ENCODE data around the gene CDHR4.
A peak's percentile ranks its signal among the peaks of the same experiment; 100 is the strongest.
"Not testable (repeated sequence)": the region's sequence is repeated elsewhere in the genome, so short reads cannot be mapped to it uniquely, and the experiment has no call there.

Gene CDHR4

DNA sequence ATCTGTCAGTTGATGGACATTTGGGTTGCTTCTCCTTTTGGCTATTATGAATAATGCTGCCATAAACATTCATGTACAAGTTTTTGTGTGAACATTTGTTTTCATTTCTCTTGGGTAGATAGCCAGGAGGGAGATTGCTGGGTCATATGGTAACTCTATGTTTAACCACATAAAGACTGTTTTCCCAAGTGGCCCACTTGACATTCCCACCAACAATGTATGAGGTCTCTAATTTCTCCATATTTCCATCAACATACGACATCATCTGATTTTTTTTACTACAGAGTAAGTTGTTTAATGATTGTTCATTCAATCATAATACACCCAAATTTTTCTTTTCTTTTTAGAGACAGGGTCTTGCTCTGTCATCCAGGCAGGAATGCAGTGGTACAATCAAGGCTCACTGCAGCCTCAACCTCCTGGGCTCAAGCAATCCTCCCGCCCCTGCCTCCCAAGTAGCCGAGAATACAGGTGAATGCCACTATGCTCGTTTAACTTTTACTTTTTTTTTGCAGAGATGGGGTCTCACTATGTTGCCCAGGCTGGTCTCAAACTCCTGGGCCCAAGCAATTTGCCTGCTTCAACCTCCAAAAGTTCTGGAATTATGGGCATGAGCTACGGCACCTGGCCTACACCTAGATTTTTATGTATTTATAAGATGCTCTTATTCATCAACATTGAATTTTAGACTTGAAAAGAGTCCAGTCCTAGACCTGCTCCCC lies 20.2 kb downstream of the CDHR4 start:
- no peaks in the 10 kb centered on the region for H3K9me3 Mint-ChIP-seq
- H3K4me1 Mint-ChIP-seq, result peaks cover 43% of the 10 kb centered on the region
- H3K27ac Mint-ChIP-seq, result no peak overlapping the region
- peaks cover 30% of the 10 kb centered on the region for H3K36me3 Mint-ChIP-seq (ENCODE audit: low read depth)
- DNase-seq, result no peak
- H3K27me3 Mint-ChIP-seq, result no peaks in the 10 kb centered on the region
- ATAC-seq, result no peak
- H3K4me3 Mint-ChIP-seq, result no peak overlapping the region

DNA sequence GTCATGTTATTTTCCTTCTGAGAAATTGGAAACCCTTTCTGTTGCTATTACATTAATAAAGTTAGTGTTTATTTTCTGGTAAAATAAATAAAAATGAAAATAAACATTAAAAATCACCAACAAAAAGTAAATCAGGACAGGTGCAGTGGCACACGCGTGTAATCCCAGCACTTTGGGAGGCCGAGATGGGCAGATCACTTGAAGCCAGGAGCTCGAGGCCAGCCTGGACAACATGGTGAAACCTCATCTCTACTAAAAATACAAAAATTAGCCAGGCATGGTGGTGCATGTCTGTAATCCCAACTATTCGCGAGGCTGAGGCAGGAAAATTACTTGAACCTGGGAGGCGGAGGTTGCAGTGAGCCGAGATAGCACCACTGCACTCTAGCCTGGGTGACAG lies 23.6 kb downstream of the CDHR4 start:
- not testable (repeated sequence) for DNase-seq, H3K9me3 Mint-ChIP-seq, H3K27me3 Mint-ChIP-seq, H3K27ac Mint-ChIP-seq, H3K4me3 Mint-ChIP-seq, ATAC-seq
- peaks cover 22% of the 10 kb centered on the region for H3K36me3 Mint-ChIP-seq (ENCODE audit: low read depth)
- H3K4me1 Mint-ChIP-seq, result peaks cover 29% of the 10 kb centered on the region

DNA sequence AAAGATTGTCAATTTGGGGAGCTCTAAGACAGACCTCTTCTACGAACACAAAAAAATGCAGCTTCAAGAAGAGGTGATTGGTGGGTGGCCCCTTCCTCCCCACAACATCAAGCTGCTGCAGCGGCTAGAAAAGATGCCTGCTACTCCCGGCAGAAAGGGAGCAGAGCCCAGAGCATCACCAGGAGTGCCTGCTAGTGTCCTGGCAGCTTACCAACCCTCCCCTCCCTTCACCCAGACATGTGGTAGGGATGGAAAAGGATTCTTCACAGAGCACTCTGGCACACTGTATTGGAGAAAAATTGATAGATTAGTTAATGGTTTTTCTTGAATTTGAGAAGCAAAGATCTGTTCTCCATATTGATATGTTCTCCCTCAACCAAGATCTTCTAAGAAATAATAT lies 24.1 kb downstream of the CDHR4 start:
- H3K4me3 Mint-ChIP-seq, result no peak overlapping the region
- H3K27ac Mint-ChIP-seq, result no peak overlapping the region
- DNase-seq (no peak), ATAC-seq (no peak)
- no peaks in the 10 kb centered on the region for H3K27me3 Mint-ChIP-seq
- H3K9me3 Mint-ChIP-seq, result no peaks in the 10 kb centered on the region
- peaks cover 26% of the 10 kb centered on the region for H3K4me1 Mint-ChIP-seq
- peaks cover 22% of the 10 kb centered on the region for H3K36me3 Mint-ChIP-seq (ENCODE audit: low read depth)

DNA sequence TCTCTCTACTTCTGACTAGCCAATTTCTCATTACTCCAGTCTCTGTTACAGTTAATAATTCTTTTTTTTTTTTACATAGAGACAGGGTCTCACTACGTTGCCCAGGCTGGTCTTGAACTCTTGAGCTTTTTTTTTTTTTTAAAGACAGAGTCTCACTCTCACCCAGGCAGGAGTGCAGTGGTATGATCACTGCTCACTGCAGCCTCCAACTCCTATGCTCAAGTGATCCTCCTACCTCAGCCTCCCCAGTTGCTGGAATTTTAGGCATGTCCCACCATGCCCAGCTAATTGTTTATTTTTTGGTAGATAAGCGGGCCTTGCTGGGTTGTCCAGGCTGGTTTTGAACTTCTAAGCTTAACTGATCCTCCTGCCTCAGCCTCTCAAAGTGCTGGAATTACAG lies 27.0 kb downstream of the CDHR4 start:
- ATAC-seq, result no peak
- H3K9me3 Mint-ChIP-seq, result no peaks in the 10 kb centered on the region
- H3K4me3 Mint-ChIP-seq, result no peak overlapping the region
- no peaks in the 10 kb centered on the region for H3K27me3 Mint-ChIP-seq
- H3K36me3 Mint-ChIP-seq (ENCODE audit: low read depth), result peaks cover 16% of the 10 kb centered on the region
- H3K27ac Mint-ChIP-seq, result no peak overlapping the region
- peaks cover 28% of the 10 kb centered on the region for H3K4me1 Mint-ChIP-seq
- DNase-seq, result no peak

DNA sequence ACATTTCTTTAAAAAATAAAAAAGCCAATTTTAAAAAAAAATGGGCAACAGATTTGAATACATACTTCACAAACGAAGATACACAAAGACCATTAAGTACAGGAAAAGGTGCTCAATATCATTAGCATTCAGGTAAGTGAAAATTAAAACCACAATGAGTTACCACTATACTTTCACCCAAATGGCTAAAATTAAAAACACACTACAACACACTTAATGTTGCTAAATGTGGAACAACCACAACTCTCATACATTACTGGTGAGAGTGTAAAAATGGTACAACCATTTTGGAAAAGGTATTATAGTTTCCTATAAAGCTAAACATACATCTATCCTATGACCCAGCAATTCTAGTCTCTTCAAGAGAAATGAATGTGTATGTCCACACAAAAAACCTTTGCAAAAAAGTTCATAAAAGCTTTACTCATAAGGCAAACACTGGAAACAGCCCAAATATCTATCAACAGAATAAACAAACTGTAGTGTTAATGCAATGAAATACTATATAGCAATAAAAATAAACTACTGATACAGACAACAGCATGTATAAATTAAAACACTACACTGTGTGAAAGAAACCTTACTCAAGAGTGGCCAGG lies 28.2 kb downstream of the CDHR4 start:
- no peak for ATAC-seq
- Mint-ChIP-seq H3K27ac (no peak overlapping the region), H3K4me1 (peaks cover 25% of the 10 kb centered on the region), H3K36me3 (ENCODE audit: low read depth) (peaks cover 11% of the 10 kb centered on the region), H3K9me3 (no peaks in the 10 kb centered on the region), H3K27me3 (no peaks in the 10 kb centered on the region), H3K4me3 (no peak overlapping the region)
- DNase-seq, result no peak

DNA sequence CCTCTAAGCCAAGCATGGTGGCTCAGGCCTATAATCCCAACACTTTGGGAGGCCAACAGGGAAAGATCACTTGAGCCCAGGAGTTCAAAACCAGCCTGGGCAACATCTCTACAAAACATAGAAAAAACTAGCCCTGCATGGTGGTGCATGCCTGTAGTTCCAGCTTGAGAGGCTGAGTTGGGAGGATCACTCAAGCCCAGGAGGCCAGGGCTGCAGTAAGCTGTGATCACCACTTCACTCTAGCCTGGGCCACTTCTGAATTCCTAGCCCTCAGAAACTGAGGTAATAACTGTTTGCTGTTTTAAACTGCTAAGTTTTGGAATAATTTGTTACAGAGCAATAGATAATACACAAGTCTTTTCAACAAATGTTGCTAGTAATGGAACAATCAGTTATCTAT lies 29.7 kb downstream of the CDHR4 start:
- Mint-ChIP-seq H3K4me3 (no peak overlapping the region), H3K36me3 (ENCODE audit: low read depth) (peaks cover 11% of the 10 kb centered on the region), H3K27ac (peak overlapping the region; percentile 39), H3K9me3 (no peaks in the 10 kb centered on the region), H3K27me3 (no peaks in the 10 kb centered on the region), H3K4me1 (peaks cover 25% of the 10 kb centered on the region)
- DNase-seq, result no peak
- no peak for ATAC-seq

DNA sequence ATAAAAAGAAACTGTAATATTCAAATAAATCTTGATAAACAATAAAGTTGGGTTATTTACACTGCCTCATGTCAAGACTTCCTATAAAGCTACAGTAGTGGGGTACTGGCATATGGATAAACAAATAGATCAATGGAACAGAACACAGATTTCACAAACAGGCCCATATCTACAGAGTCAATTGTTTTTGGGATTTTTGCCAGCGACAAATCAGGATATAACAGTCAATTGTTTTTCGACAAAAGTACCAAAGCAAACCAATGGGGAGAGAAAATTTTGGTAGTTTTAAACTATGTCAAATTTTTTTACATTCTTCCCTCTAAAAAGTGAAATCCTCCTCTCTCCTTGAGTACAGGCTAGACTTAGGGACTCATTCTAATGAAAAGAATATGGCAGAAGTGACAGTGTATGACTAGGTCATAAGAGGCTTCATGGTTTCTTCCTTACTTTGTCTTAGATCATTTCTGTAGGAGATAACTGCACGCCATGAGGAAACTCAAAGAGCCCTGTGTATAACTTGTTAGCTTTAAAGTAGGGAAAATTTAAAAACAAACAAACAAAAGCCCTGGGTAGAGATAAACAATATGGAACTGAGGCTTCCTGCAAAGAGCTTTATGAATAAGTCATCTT lies 30.3 kb downstream of the CDHR4 start:
- Mint-ChIP-seq H3K27me3 (no peaks in the 10 kb centered on the region), H3K4me3 (no peak overlapping the region), H3K9me3 (no peaks in the 10 kb centered on the region), H3K4me1 (peaks cover 20% of the 10 kb centered on the region), H3K27ac (no peak overlapping the region), H3K36me3 (ENCODE audit: low read depth) (peaks cover 11% of the 10 kb centered on the region)
- no peak for DNase-seq
- ATAC-seq, result peak; percentile 54

DNA sequence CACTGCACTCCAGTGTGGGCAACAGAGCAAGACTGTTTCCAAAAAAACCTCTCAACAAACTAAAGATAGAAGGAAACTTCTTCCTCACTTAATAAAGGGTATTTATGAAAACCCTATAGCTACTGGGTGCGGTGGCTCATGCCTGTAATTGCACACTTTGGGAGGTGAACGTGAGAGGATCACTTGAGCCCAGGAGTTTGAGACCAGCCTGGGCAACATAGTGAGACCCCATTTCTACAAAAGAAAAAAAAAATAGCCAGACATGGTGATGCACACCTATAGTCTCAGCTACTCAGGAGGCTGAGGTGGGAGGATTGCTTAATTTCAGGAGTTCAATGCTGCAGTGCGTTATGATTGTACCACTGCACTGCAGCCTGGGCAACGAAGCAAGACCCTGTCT lies 35.7 kb downstream of the CDHR4 start:
- Mint-ChIP-seq H3K4me3 (no peak overlapping the region), H3K27ac (no peak overlapping the region), H3K4me1 (peaks cover 9% of the 10 kb centered on the region), H3K36me3 (ENCODE audit: low read depth) (peaks cover 7% of the 10 kb centered on the region), H3K27me3 (no peaks in the 10 kb centered on the region), H3K9me3 (no peaks in the 10 kb centered on the region)
- no peak for DNase-seq
- no peak for ATAC-seq

DNA sequence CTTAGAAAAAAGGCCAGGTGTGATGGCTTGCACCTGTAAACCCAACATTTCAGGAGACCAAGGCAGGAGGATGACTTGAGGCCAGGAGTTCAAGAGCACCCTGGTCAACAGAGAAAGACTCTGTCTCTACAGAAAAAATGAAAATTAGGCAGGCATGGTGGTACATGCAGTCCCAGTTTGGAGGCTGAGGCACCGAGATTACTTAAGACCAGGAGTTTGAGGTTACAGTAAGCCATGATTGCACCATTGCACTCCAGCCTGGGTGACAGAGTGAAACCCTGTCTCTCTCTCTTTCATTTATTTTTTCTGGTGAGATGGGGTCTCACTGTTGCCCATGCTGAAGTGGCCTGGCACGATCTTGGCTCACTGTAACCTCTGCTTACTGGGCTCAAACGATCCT lies 38.0 kb downstream of the CDHR4 start:
- peaks cover 7% of the 10 kb centered on the region for H3K36me3 Mint-ChIP-seq (ENCODE audit: low read depth)
- ATAC-seq (no peak), DNase-seq (no peak)
- no peak overlapping the region for H3K4me3 Mint-ChIP-seq
- H3K27ac Mint-ChIP-seq, result no peak overlapping the region
- no peaks in the 10 kb centered on the region for H3K9me3 Mint-ChIP-seq
- no peaks in the 10 kb centered on the region for H3K27me3 Mint-ChIP-seq
- peaks cover 4% of the 10 kb centered on the region for H3K4me1 Mint-ChIP-seq

DNA sequence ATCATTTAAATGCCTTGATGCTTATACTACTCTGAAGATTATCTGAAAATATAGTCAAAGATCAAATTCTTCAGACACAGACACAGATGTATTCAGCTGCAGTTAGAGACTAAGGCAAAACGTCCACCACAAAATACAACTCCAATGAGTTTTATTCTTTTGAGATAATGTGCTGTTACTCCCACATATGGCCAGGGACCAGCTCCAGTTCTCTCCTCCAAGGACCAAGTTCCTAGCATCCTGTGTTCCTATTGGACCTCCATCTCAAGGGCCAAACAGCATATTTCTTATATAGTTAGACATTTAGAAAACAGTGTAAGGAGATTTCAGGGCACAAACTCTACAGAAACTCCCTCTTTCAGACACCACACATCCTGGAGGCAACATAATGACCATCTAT lies 40.4 kb downstream of the CDHR4 start:
- Mint-ChIP-seq H3K36me3 (ENCODE audit: low read depth) (peaks cover 7% of the 10 kb centered on the region), H3K27ac (no peak overlapping the region), H3K4me3 (no peak overlapping the region), H3K27me3 (no peaks in the 10 kb centered on the region), H3K4me1 (peaks cover 8% of the 10 kb centered on the region), H3K9me3 (no peaks in the 10 kb centered on the region)
- ATAC-seq (no peak), DNase-seq (no peak)

DNA sequence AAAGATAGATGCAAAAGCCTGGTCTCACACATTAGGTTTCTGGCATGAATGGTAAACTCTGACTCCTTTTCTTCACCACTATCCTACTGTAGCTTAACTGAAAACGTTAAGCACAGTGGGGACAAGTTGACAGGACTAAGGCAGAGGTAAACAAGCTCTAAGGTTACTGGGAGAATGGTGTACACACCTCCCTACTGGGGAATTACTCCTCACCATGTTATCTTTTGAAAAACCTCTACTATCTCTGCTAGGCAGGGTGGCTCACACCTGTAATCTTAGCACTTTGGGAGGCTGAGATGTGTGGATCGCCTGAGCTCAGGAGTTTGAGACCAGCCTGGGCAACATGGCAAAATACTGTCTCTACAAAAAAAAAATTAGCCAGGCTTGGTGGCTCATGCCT lies 42.5 kb downstream of the CDHR4 start:
- Mint-ChIP-seq H3K4me3 (no peak overlapping the region), H3K9me3 (no peaks in the 10 kb centered on the region), H3K4me1 (peaks cover 8% of the 10 kb centered on the region), H3K36me3 (ENCODE audit: low read depth) (peaks cover 6% of the 10 kb centered on the region), H3K27ac (no peak overlapping the region), H3K27me3 (no peaks in the 10 kb centered on the region)
- DNase-seq (no peak), ATAC-seq (no peak)

DNA sequence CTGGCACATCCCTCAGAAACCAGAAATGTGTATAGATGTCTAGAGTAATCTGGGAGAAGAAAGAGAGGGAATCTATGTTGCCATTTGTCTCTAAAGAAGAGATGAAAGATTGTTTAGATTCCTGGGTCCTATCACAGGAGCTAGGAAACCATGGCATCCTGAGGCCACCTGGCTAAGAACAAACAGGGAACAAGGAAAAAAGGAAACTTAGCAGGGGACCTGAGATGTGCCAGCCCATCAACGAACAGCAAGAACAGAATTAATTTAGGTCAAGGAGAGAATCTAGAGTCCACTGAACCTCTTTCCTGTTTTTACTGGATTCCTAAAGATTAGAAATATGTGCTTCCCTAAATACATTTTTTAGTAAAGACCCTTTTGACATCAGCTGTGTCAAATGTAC lies 43.6 kb downstream of the CDHR4 start:
- Mint-ChIP-seq H3K4me1 (peaks cover 8% of the 10 kb centered on the region), H3K9me3 (no peaks in the 10 kb centered on the region), H3K4me3 (no peak overlapping the region), H3K27ac (no peak overlapping the region), H3K36me3 (ENCODE audit: low read depth) (peaks cover 6% of the 10 kb centered on the region), H3K27me3 (no peaks in the 10 kb centered on the region)
- DNase-seq, result no peak
- no peak for ATAC-seq

DNA sequence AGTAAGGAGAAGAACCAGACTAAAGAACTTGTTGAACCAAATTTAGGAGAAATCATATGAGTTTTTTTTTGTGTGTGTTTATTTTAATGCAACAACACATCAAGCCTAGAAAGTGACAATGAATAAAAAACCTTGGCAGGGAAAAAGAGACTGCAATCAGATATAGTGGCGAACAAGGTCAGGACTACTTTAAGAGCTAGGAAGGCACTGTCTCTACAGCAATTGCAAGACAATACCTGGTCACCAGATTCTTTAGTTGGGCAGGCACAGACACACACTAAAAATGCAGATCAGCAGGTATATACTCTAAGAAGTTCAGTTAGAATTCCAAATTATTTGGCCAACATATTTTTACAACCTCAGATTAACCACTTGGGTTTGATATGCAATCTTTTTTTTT lies 45.1 kb downstream of the CDHR4 start:
- no peak for ATAC-seq
- H3K9me3 Mint-ChIP-seq, result no peaks in the 10 kb centered on the region
- peaks cover 10% of the 10 kb centered on the region for H3K36me3 Mint-ChIP-seq (ENCODE audit: low read depth)
- peaks cover 6% of the 10 kb centered on the region for H3K4me1 Mint-ChIP-seq
- DNase-seq, result no peak
- no peak overlapping the region for H3K27ac Mint-ChIP-seq
- no peaks in the 10 kb centered on the region for H3K27me3 Mint-ChIP-seq
- H3K4me3 Mint-ChIP-seq, result no peak overlapping the region

DNA sequence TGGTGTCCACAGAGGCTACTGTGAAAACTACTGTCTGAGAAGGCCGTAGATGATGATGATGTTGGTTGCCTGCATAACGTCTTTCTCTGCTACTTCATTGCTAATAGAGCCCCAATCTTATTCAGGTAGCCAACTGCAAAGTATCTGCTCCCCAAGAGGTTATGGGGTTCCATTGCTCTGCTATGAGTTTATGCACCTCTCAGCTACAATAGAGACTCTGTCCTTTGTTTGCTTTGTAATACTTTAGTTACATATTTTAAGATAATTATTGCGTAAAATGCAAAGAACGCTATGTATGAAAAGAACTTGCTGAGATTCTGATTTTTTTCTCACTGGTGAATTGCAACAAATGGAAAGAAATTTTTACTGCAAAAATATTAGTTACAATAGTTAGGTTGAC lies 48.2 kb downstream of the CDHR4 start:
- no peak for ATAC-seq
- H3K27ac Mint-ChIP-seq, result no peak overlapping the region

DNA sequence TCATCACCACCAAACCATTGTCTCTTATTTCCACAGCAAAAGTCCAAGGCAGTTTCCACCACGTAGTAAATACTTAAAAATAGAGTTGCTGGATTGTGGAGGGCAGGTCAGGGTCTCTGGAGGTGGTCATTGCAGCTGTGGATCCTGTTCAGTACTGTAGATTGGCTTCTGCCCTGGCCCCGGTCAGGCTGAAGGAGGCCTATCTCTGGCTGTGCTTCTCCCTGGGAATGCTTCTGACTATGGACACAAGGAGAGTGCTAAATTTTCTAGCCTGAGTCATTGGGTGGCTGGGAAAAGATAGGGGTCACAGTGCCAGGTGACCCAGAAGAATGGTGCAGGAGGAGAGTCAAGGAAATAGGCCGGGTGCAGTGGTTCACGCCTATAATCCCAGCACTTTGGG lies 49.6 kb downstream of the CDHR4 start:
- peaks cover 2% of the 10 kb centered on the region for H3K4me1 Mint-ChIP-seq
- no peak overlapping the region for H3K4me3 Mint-ChIP-seq
- peaks cover 14% of the 10 kb centered on the region for H3K36me3 Mint-ChIP-seq (ENCODE audit: low read depth)
- ATAC-seq (no peak), DNase-seq (no peak)
- no peak overlapping the region for H3K27ac Mint-ChIP-seq
- no peaks in the 10 kb centered on the region for H3K27me3 Mint-ChIP-seq
- no peaks in the 10 kb centered on the region for H3K9me3 Mint-ChIP-seq

More for the DNA sequence above, 48.2 kb downstream of the CDHR4 start:
- no peak for DNase-seq
- peaks cover 4% of the 10 kb centered on the region for H3K4me1 Mint-ChIP-seq
- H3K4me3 Mint-ChIP-seq, result no peak overlapping the region
- no peaks in the 10 kb centered on the region for H3K27me3 Mint-ChIP-seq
- no peaks in the 10 kb centered on the region for H3K9me3 Mint-ChIP-seq
- H3K36me3 Mint-ChIP-seq (ENCODE audit: low read depth), result peaks cover 13% of the 10 kb centered on the region

All from activated naive CD8-positive, alpha-beta T cell treated with anti-CD3 and anti-CD28 coated beads, Interleukin-2, amount 50 U/mL, for 24 hours (primary cell).